ENCODE data around the gene HPN.

- TF ChIP-seq POLR2AphosphoS5 (IDR thresholded peaks at IDR 0.05) (no peak), CTCF (IDR thresholded peaks at IDR 0.05) (no peak)
These were observed 7.4 kb downstream of the HPN start for GRCh38 chr19:35048911-35049411.

Data from suprapubic skin (tissue), 3 donors.